Measurements from ENCODE around the gene TP53BP1. TPM values are rescaled to one million over a fixed set of nuclear protein-coding genes. Genes with fewer than 3 reads are reported as not detected.

TP53BP1 gene
- total RNA-seq, 1 experiment from 2014 or later, result 25.9 TPM

DNA sequence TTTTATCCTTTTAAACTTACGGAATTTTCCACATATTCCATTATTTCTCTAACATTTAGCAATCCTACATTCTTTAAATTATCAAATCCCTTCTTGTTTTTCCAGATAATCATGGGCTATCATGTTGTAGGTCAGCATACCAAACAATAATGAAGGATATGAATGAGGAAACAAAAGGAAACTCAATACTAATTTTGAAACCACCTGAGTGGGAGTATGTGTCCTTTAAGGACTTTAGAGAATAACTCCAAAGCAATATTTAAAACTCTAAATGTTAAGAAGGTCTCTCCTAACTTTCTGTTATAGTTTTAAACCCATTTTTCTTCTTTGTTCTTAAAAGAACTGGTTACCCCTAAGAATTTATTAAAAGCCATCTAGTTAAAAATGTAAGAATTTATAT, 43.0 kb downstream of the TP53BP1 start:
- in situ Hi-C loops (cut with HindIII; ENCODE audit: low pct_unique_long_range_greater_than_20kb, low sequenced_read_pairs), result no loop called here
- no peak for DNase-seq (ENCODE audit: low read depth, low spot score)

DNA sequence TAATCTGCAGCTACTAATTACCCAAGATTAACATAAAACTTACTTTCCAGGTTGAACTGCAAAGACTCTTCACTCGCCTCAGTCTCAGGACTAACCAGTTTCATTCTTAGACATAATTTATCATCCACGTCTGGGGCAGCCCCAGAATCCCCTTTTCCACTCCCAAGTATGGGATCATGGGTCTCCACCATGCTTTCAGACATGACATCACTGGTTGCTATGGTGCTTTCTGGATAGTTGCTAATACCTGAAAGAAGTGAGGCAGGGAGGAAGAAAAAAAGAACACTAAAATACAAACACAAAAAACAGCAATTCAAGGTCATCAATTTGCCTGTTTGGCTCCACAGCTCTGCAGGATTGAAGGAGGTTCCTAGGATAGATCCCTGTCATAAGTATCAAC, 46.6 kb downstream of the TP53BP1 start:
- DNase-seq (ENCODE audit: low read depth, low spot score), result peak; percentile 31
- in situ Hi-C loops (cut with HindIII; ENCODE audit: low pct_unique_long_range_greater_than_20kb, low sequenced_read_pairs), result no loop called here

DNA sequence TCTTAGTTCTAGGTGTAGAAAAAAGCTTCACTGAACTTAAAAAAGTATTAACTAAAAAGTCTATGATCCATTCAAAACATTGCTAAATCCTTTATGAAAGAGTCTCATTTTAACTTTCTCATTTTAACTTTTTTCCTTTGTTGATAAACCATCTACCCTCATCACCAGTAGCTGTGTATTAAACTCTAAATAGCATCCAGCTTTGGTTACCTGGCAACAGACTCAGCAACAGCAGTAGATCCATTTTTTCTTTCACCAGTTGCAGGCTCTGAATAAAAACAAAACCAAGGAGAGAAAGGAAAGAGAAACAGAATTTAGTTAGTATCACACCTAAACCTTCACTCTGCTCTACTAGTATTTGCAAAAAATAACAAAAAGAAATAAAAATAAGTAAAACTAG, 51.6 kb downstream of the TP53BP1 start:
- DNase-seq (ENCODE audit: low read depth, low spot score), result peak; percentile 43
- in situ Hi-C loops (cut with HindIII; ENCODE audit: low pct_unique_long_range_greater_than_20kb, low sequenced_read_pairs), result no loop called here

DNA sequence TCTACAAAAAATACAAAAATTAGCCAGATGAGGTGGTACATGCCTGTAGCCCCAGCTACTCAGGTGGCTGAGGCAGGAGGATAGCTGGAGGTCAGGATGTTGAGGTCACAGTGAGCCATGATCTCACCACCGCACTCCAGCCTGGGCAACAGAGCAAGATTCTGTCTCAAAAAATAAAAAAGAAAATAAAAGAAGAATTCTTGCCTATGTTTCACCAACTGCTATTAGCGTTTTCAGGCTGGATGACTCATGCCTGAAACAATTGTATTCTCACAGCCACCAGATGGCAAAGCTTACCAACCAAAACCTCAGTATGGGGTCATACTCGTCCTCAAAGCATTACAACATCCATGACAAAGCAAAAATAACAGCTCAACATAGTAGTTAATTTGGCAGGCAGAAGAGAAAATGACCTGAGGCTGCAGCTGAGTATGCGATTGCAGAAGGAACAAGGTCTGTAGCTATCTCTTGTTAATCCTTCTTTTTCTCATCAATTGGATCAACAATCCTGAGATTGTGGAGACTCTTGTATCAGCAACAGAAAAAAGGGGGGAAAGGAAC, 52.2 kb downstream of the TP53BP1 start:
- in situ Hi-C loops (cut with HindIII; ENCODE audit: low pct_unique_long_range_greater_than_20kb, low sequenced_read_pairs), result no loop called here
- DNase-seq (ENCODE audit: low read depth, low spot score), result peak; percentile 91

DNA sequence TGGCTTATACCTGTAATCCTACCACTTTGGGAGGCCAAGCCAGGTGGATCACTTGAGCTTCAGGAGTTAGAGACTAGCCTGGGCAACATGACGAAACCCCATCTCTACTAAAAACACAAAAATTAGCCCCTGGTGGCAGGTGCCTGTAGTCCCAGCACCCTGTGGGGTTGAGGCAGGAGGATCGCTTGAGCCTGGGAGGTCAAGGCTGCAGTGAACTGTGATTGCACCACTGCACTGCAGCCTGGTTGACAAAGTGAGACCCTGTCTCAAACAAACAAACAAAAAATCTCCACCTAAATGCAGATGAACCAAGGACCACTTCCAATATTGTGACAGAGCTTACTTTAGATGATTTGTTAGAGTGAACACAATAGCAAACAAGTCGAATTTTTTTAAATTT, 53.7 kb downstream of the TP53BP1 start:
- DNase-seq (ENCODE audit: low read depth, low spot score), result no peak
- in situ Hi-C loops (cut with HindIII; ENCODE audit: low pct_unique_long_range_greater_than_20kb, low sequenced_read_pairs), result no loop called here

DNA sequence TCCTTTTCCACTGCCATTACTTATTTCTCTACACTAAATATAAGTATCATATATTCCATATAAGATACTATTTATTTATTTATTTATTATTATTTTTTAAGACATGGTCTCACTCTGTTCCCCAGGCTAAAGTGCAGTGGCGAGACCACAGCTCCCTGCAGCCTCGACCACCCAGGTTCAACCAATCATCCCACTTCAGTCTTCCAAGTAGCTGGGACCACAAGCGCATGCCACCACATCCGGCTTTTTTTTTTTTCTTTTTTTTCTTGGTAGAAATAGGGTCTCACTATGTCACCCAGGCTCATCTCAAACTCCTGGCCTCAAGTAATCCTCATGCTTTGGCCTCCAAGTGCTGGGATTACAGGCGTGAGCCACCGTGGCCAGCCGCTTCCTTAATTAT, 56.6 kb downstream of the TP53BP1 start:
- DNase-seq (ENCODE audit: low read depth, low spot score), result no peak
- in situ Hi-C loops (cut with HindIII; ENCODE audit: low pct_unique_long_range_greater_than_20kb, low sequenced_read_pairs), result no loop called here

DNA sequence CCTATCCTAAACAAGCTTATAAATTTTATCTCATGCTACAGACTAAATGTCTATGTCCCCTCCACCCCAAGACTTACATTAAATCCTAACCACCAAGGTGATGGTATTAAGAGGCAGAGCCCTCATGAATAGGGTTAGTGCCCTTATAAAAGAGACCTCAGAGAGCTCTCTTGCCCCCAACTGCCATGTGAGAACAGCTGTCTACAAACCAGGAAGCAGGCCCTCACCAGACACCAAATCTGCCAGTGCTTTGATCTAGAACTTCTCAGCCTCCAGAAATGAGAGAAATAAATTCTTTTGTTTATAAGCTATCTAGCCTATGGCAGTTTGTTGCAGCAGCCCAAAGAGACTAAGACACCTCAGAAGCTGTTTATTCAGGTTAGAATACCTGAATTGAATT, 58.5 kb downstream of the TP53BP1 start:
- DNase-seq (ENCODE audit: low read depth, low spot score), result no peak
- in situ Hi-C loops (cut with HindIII; ENCODE audit: low pct_unique_long_range_greater_than_20kb, low sequenced_read_pairs), result no loop called here

DNA sequence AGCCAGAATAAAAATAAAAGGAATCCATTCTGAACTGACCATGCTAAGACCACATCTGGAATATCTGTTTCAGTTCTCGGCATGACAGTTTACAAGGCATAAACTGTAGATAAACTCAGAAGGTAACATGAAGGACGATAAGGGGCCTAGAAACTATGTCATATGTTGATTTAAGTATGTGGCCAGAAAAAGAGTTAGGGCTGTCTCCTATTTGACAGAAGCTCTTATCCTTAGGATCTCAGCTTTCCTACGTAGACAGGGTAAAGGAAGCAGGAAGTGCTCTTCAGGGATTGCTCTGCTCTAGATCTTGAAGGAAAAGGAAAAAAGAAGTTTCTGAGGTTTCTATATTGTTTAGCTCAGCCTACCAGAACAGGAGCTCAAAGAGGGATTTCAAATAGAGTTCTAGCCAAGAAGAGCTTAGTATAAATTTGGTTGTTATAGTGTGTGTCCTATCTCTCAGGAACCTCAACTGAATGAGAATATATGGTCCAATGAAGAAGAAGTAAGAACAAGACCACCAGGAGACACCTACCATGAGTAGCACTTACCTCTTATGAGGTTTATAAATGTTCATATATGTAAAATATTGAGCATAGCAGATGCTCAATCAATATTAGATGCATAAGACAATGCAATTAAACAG, 59.2 kb downstream of the TP53BP1 start:
- in situ Hi-C loops (cut with HindIII; ENCODE audit: low pct_unique_long_range_greater_than_20kb, low sequenced_read_pairs), result no loop called here
- DNase-seq (ENCODE audit: low read depth, low spot score), result no peak

DNA sequence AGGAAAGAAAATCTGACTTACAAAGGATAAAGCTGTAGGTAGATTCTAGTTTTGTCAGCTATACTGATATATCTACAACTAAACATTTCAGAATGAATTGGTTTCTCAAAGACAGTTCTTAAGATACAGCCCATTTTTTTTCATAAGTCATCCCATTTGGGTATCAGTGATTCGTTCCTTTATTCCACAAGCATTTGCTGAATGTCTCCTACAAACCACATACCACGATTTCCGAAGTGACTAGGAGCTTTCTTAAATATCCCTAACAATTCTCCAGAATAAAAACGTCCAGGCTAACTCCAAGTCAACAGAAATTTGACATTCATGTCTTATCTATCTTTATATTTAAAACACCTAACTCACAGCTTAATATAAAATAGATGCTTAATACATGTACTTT, 59.8 kb downstream of the TP53BP1 start:
- DNase-seq (ENCODE audit: low read depth, low spot score), result no peak
- in situ Hi-C loops (cut with HindIII; ENCODE audit: low pct_unique_long_range_greater_than_20kb, low sequenced_read_pairs), result no loop called here

DNA sequence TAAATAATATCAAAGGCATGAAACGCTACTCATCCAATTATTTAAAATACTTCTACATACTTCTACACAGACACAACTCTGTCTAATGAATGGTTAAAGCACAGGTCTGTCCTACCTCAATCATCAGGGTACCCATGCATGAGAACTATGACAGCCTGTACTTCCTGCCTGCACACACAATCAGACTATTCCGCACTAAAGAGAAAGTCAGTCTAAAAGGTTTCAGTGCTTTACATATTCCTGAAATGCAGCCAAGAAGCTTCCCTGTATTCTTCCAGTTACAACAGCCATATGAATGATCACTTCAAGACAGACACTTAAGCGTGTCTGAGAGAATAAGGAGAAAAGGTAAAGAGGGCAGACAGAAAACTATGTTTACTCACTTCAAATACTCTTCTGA, 63.3 kb downstream of the TP53BP1 start:
- in situ Hi-C loops (cut with HindIII; ENCODE audit: low pct_unique_long_range_greater_than_20kb, low sequenced_read_pairs), result no loop called here
- DNase-seq (ENCODE audit: low read depth, low spot score), result peak; percentile 6

DNA sequence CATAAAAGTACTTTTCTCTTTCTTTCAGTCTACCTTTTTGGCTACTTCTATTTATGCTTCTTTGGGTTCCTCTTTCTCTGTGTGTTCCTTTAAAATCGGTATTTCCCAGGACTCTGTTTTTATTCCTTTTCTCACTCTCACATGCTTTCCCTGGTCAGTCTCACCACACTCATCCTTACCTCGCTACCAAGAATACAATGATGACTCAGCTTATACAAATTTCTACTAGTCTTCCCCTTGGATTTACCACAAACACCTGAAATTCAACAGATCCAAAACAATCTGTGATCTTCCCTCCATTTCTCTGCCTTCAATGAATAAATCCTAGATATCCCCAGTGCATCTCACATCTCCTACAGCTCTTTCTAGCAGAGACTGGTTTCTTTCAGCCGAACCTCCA, 69.2 kb downstream of the TP53BP1 start:
- no peak for DNase-seq (ENCODE audit: low read depth, low spot score)
- in situ Hi-C loops (cut with HindIII; ENCODE audit: low pct_unique_long_range_greater_than_20kb, low sequenced_read_pairs), result no loop called here

DNA sequence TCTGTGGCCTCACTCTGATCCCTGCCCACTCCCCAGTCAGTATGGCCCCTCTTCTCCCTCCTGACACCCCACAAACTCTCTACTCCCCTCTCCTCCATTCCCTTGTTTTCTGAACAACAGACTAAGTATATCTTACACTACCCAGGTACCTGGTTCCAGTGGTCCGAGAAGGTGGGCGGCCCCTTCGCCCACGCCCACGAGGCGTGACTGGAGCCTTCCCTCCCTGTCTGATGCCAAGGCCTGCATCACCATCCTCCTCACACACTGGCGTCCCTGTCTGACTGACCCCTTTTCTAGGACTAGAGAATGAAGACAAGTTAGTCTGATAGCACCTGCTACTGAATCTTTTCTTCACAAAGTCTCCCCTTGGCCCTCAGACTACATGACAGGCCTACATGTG, 72.1 kb downstream of the TP53BP1 start:
- in situ Hi-C loops (cut with HindIII; ENCODE audit: low pct_unique_long_range_greater_than_20kb, low sequenced_read_pairs), result no loop called here
- no peak for DNase-seq (ENCODE audit: low read depth, low spot score)

DNA sequence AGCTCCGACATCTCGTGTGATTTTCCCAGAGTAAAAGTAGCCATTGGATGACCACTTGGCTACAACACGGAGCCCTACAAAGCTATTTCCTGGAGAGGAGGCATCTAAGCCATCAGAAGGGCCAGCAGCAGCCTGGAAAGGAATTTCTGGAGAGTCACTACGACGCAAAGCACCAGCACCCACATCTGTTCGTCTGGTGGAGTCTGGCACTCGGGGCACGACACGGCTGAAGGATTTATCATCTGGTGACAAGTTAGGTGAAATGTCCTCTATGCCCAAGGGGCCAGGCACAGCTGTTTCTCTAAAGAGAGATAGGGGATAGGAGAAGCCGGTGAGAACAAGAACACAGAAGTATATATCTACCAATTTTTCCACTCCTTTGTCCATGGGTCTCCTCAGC, 72.5 kb downstream of the TP53BP1 start:
- in situ Hi-C loops (cut with HindIII; ENCODE audit: low pct_unique_long_range_greater_than_20kb, low sequenced_read_pairs), result no loop called here
- DNase-seq (ENCODE audit: low read depth, low spot score), result no peak

DNA sequence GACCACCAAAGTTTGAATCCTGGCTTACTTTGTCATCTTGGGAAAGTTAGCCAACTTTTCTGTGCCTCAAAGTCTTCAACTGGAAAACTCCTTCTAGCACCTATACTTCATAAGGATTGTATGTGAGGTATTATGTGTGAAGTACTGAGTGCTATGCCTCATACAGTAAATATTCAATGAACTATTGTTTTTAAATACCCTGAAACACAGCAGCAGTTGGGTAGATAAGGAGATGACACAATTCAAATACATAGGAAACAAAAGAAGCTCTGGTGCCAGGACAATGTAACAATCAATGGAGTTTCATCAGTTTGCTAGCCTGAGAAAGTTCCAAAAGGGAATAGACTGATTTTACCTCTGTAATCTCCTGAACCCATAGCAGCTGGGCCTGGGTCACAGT, 78.8 kb downstream of the TP53BP1 start:
- in situ Hi-C loops (cut with HindIII; ENCODE audit: low pct_unique_long_range_greater_than_20kb, low sequenced_read_pairs), result no loop called here
- DNase-seq (ENCODE audit: low read depth, low spot score), result no peak

DNA sequence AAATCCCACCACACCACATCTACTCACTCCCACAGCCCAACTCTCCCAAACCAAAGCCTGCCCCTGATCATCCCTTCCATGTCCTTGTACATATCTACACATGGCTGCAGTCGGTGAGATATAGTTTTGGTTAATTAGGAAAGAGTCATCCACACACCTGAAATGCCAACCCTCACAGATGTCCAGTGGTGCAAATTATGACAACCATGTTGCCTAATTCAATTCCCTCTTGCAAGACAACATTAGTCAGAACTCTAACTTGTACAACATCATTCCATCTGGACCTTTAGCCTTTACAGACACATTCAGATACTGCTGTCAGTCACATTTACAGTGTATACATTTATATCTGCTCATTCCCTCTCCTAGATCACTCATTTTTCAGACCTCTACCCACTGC, 80.9 kb downstream of the TP53BP1 start:
- no peak for DNase-seq (ENCODE audit: low read depth, low spot score)
- in situ Hi-C loops (cut with HindIII; ENCODE audit: low pct_unique_long_range_greater_than_20kb, low sequenced_read_pairs), result no loop called here

DNA sequence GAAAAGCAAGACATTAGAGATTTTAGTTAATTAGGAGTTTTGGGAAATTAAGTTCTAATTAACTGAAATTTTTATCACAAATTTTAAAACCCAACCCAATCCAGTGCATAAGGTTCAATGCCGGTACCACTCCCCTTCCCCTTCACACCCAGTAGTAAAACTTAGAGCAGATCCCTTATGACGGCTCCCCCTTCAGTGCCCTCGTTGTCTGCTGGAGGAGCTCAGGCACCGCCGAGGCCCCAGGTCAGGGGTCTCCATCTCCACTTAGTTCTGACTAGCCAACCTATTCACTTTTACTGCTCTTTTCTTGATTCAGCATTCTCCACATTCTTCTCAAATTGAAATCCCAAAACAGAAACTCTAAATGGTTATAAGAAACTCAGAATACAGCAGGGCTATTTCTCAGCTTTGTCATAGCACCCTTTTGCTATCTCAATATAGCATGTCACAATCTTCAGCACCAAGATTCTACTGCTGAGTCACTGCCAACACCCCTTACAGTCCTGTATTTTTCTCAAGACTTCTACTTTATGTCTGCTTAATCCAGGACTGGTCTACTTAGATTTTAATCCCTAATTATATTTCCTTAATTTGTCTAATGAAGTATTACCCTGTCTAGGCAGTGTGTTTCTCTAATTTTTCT, 82.3 kb downstream of the TP53BP1 start:
- in situ Hi-C loops (cut with HindIII; ENCODE audit: low pct_unique_long_range_greater_than_20kb, low sequenced_read_pairs), result no loop called here
- DNase-seq (ENCODE audit: low read depth, low spot score), result no peak

DNA sequence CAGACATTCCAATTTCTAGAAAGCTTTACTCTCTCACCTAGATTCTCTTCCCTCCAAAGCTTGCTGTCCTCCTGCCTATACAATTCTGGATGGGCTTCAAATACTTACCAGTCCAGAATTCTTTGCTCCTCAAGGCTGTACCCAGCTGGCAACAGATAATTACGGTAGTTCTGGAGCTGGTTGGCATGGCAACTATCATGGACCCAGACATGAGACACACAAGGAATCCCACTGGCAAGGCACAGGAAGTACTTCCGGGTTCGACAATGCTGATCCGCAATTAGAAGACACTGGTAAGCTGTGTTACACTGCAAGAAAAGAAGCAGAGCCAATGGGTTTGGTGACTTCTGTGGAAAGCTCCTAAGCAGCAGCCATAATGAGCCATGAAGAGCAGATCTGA, 84.2 kb downstream of the TP53BP1 start:
- no peak for DNase-seq (ENCODE audit: low read depth, low spot score)
- in situ Hi-C loops (cut with HindIII; ENCODE audit: low pct_unique_long_range_greater_than_20kb, low sequenced_read_pairs), result no loop called here

DNA sequence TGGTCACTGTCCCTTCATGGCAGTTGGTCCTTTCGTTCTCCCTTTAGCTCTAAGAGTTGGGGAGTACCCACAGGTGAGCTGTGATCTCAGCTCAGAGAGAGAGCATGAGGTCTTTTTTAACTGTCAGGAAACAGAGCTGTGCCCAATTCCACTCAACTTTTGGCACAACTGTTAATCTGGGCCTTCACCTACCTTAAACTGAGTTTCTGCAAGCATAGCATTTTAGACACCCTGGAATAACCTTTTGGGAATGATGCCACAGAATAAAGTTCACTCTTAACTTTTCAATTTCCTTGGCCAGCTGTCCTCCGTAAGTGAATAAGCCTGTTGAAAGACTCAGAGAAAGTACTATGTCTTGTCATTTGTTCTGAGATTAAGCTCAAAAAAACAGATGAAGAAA, 86.1 kb downstream of the TP53BP1 start:
- DNase-seq (ENCODE audit: low read depth, low spot score), result no peak
- in situ Hi-C loops (cut with HindIII; ENCODE audit: low pct_unique_long_range_greater_than_20kb, low sequenced_read_pairs), result no loop called here

DNA sequence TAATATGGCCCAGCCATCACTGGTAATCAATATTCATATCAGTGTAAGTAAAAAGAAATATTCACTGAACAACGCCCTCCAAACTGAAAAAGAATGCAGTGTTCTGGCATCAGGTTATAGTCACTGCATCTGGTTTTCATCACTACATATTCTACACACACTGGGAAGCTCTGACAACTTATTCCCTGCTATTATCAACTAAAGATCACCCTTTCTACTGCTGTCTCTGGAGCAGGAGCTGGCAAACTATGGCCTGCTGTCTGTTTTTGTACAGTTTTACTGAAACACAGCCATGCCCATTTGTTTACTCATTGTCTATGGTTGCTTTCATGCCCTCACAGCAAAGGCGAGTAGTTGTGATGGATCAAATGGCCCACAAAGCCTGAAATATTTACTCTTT, 86.8 kb downstream of the TP53BP1 start:
- DNase-seq (ENCODE audit: low read depth, low spot score), result no peak
- in situ Hi-C loops (cut with HindIII; ENCODE audit: low pct_unique_long_range_greater_than_20kb, low sequenced_read_pairs), result no loop called here

Measured in SK-MEL-5 (cell line).